ENCODE results near the gene FGD2. TPM values are rescaled to one million over a fixed set of nuclear protein-coding genes. Genes with fewer than 3 reads are reported as not detected.
A peak's percentile ranks its signal among the peaks of the same experiment; 100 is the strongest.
"Not testable (repeated sequence)": the region's sequence is repeated elsewhere in the genome, so short reads cannot be mapped to it uniquely, and the experiment has no call there.

FGD2 gene
- total RNA-seq, 4 donors from 2014 or later = 2.4 to 13.6 (median 4.6) TPM

DNA sequence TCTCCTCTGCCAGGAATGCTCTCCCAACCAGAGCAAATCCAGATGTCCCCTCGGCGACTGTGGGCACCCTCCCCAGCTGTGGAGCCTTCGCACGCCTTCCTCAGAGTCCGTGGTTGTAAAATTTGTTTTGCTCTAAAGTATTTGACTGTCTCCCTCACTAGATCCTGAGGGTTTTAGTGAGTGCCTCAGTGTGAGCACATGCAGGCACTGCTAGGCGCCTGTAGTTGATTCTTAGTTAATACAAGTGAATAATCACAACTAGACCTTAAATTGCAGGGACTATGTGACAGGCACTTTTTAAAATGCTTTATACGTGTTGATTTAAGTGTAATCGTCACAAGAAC, 18.8 kb upstream of the FGD2 start:
- DNase-seq (ENCODE audit: low spot score in 2 of 2) = no peak
- TF ChIP-seq EP300 (IDR thresholded peaks at IDR 0.05) (no peak), CTCF (IDR thresholded peaks at IDR 0.05) (no peak), POLR2AphosphoS5 (IDR thresholded peaks at IDR 0.05) (no peak), POLR2A (IDR thresholded peaks at IDR 0.05) (no peak)
- H3K27ac ChIP-seq = peak overlapping the region; percentile 96
- peaks cover 42% of the 10 kb centered on the region for H3K4me1 ChIP-seq
- H3K36me3 ChIP-seq = no peaks in the 10 kb centered on the region
- no peaks in the 10 kb centered on the region for H3K27me3 ChIP-seq
- H3K4me3 ChIP-seq = peak overlapping the region; percentile 96
- WGBS = 4% methylated on average over 8 of the region's 8 CpGs
- H3K9me3 ChIP-seq = no peaks in the 10 kb centered on the region

DNA sequence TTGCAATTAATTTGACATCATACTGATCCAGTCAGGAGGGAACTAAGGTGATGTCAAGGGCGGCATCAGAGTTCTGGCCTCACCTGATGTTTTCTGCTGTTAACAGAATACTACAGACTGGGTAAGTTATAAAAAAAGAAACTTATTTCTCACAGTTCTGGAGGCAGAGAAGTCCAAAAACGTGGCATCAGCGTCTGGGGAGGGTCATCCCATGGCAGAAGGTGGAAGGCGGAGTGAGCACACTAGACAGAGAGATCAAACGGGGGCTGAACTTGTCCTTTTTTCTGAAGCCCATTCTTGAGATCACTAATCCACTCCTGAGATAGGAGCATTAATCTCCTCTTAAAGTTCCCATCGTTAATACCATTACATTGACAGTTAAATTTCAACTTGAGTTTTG, 16.2 kb upstream of the FGD2 start:
- H3K36me3 ChIP-seq = no peaks in the 10 kb centered on the region
- no peak for DNase-seq (ENCODE audit: low spot score in 2 of 2)
- no peak overlapping the region for H3K4me3 ChIP-seq
- TF ChIP-seq EP300 (IDR thresholded peaks at IDR 0.05) (no peak), CTCF (IDR thresholded peaks at IDR 0.05) (no peak), POLR2AphosphoS5 (IDR thresholded peaks at IDR 0.05) (no peak), POLR2A (IDR thresholded peaks at IDR 0.05) (no peak)
- WGBS = 84% methylated on average over 6 of the region's 6 CpGs
- H3K9me3 ChIP-seq = no peaks in the 10 kb centered on the region
- H3K27me3 ChIP-seq = no peaks in the 10 kb centered on the region
- H3K27ac ChIP-seq = no peak overlapping the region
- peaks cover 24% of the 10 kb centered on the region for H3K4me1 ChIP-seq

DNA sequence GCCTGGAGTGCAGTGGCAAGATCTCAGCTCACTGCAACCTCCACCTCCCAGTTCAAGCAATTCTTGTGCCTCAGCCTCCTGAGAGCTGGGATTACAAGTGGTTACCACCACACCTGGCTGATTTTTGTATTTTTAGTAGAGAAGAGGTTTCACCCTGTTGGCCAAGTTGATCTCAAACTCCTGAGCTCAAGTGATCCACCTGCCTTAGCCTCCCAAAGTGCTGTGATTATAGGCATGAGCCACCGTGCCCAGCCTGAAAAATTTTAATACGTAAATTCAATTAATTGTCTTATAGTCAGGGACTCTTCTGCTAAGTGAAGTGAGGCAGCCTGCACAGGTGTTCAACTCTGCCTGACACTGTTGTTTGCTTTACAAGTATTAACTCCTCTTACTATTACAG, 15.1 kb upstream of the FGD2 start:
- not testable (repeated sequence) for H3K4me3 ChIP-seq; H3K27ac ChIP-seq; DNase-seq (ENCODE audit: low spot score in 2 of 2); H3K27me3 ChIP-seq; H3K36me3 ChIP-seq; H3K9me3 ChIP-seq
- peaks cover 13% of the 10 kb centered on the region for H3K4me1 ChIP-seq
- WGBS = 96% methylated on average over 2 of the region's 2 CpGs

DNA sequence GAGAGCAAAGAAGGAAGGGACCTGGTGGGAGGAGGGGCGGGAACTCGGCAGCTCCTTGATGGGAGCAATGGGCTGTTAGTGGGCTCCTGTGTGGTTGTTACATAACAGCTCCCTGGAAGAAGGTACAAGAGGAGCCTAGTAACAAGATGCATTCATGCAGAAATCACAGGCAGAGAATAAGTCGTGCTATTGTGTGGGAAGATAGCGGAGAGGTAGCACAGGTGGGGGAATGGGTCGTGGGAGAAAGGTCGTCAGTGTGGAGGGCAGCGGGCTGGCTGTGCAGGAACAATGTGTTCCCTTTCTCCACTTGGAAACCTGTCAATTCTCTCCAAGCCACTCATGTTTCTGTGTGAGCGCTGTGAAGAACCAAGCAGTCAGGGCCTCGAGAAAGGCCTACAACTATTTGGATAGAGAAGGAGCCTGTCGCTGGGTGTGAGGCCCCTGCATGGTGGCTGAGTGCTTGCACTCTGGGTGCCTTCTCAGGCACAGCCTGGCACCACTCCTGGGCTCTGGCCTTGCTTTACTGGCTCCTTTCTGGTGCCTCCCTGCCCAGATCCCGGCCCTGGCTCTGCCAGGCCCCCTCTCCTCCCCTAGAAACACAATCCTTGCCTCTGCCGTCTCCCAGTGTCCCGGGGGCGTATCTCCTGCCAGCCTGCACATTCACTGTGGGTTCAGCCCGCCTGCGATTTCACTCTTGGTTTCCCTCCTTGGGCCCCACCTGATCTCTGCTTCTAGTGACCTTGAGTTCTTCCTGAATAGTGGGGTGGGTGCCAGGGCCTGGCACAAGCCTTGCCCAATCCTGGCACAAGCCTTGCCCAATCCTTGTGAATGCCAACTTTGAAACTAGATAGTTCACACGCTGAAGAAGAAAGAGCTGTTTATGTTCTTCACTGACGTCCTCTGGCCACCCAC, 7.4 kb upstream of the FGD2 start:
- WGBS = 68% methylated on average over 18 of the region's 18 CpGs

DNA sequence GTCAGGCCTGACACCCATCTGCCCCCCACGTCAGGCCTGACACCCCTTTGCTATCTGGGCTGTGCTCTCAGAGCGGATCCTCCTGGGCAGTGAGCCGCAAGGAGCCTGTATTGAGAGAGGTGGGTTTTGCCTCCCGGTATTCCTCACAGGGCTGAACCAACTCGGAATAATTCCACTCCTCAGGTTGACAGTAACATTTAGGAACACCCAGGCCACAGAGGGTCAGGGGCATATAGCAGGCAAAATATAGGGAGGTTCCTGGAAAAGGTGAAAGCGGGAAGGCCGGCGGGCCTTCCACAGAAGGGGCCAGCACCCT, 6.8 kb upstream of the FGD2 start:
- Histone ChIP-seq H3K9me3 (no peaks in the 10 kb centered on the region), H3K4me1 (peaks cover 14% of the 10 kb centered on the region), H3K27ac (peak overlapping the region; percentile 77), H3K27me3 (no peaks in the 10 kb centered on the region), H3K4me3 (no peak overlapping the region), H3K36me3 (no peaks in the 10 kb centered on the region)
- TF ChIP-seq EP300 (IDR thresholded peaks at IDR 0.05) (no peak), CTCF (IDR thresholded peaks at IDR 0.05) (no peak), POLR2AphosphoS5 (IDR thresholded peaks at IDR 0.05) (no peak), POLR2A (IDR thresholded peaks at IDR 0.05) (no peak)
- DNase-seq (ENCODE audit: low spot score in 2 of 2) = no peak
- WGBS = 79% methylated on average over 8 of the region's 8 CpGs

More for the DNA sequence above, 7.4 kb upstream of the FGD2 start:
- Histone ChIP-seq H3K27ac (peak overlapping the region; percentile 77), H3K9me3 (no peaks in the 10 kb centered on the region), H3K36me3 (no peaks in the 10 kb centered on the region), H3K4me1 (peaks cover 14% of the 10 kb centered on the region), H3K4me3 (no peak overlapping the region), H3K27me3 (no peaks in the 10 kb centered on the region)
- TF ChIP-seq EP300 (IDR thresholded peaks at IDR 0.05) (no peak), POLR2AphosphoS5 (IDR thresholded peaks at IDR 0.05) (peak in 1 of 3 donors; percentile 14)
- peak in 1 of 2 donors; percentile 67 for DNase-seq (ENCODE audit: low spot score in 2 of 2)

- DNase-seq (ENCODE audit: low spot score in 2 of 2) = no peak
- 72% methylated on average over 9 of the region's 15 CpGs for WGBS
- H3K27me3 ChIP-seq = no peaks in the 10 kb centered on the region
- peaks cover 14% of the 10 kb centered on the region for H3K4me1 ChIP-seq
- no peak for TF ChIP-seq CTCF (IDR thresholded peaks at IDR 0.05)
- TF ChIP-seq EP300 (IDR thresholded peaks at IDR 0.05) = no peak
- TF ChIP-seq POLR2AphosphoS5 (IDR thresholded peaks at IDR 0.05) = no peak
- TF ChIP-seq POLR2A (IDR thresholded peaks at IDR 0.05) = no peak
- no peak overlapping the region for H3K4me3 ChIP-seq
- H3K27ac ChIP-seq = peak overlapping the region; percentile 77
- H3K36me3 ChIP-seq = no peaks in the 10 kb centered on the region
- H3K9me3 ChIP-seq = no peaks in the 10 kb centered on the region
These were observed 6.2 kb upstream of the FGD2 start for GRCh38 chr6:36999061-36999750.
